Fibroblast of pulmonary artery (primary cell): ENCODE data around the gene EEFSEC.

ENCODE experiments used
- DNase-seq: peaks from one replicate; pipeline ENCODE4 v3.0.0-alpha.2; 2010; ENCODE audit warnings: low read depth
- H3K4me3 ChIP-seq: replicated peaks from 2 replicates; pipeline ENCODE4 v1.5.1; 2011; ENCODE audit warnings: low read depth, mild to moderate bottlenecking, control low read depth, low read length, moderate library complexity
- TF ChIP-seq, protein P1 (sequence below): IDR thresholded peaks from 2 replicates; pipeline ENCODE4 v1.5.1; 2011; ENCODE audit warnings: mild to moderate bottlenecking, control low read depth, low read length, inconsistent platforms; ENCODE audit errors: missing control alignments

EEFSEC gene

GRCh38 chr3:128338536-128339330 lies 185.5 kb downstream of the EEFSEC start:
- H3K4me3 ChIP-seq, result no peak overlapping the region
- TF ChIP-seq, protein P1, sequence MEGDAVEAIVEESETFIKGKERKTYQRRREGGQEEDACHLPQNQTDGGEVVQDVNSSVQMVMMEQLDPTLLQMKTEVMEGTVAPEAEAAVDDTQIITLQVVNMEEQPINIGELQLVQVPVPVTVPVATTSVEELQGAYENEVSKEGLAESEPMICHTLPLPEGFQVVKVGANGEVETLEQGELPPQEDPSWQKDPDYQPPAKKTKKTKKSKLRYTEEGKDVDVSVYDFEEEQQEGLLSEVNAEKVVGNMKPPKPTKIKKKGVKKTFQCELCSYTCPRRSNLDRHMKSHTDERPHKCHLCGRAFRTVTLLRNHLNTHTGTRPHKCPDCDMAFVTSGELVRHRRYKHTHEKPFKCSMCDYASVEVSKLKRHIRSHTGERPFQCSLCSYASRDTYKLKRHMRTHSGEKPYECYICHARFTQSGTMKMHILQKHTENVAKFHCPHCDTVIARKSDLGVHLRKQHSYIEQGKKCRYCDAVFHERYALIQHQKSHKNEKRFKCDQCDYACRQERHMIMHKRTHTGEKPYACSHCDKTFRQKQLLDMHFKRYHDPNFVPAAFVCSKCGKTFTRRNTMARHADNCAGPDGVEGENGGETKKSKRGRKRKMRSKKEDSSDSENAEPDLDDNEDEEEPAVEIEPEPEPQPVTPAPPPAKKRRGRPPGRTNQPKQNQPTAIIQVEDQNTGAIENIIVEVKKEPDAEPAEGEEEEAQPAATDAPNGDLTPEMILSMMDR, result no peak
- DNase-seq, result no peak

DNA sequence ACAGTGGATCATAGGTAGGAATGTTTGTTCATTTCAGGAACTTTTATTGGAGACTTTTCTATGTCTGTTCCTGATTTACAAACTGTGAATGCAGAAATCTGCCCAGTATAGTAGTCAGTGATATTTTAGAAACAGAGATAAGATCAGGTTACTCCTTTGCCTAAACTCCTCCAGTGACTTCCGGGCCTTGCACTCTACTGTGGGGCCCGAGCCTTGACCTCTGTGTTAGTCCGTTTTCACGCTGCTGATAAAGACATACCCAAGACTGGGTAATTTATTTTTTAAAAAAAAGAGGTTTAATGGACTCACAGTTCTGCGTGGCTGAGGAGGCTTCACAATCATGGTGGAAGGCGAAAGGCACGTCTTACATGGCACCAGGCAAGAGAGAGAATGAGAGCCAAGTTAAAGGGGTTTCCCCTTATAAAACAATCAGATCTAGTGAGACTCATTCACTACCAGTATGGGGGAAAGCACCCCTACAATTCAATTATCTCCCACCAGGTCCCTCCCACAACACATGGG lies 186.3 kb downstream of the EEFSEC start:
- H3K4me3 ChIP-seq, result no peak overlapping the region
- TF ChIP-seq, protein P1, result no peak
- no peak for DNase-seq

DNA sequence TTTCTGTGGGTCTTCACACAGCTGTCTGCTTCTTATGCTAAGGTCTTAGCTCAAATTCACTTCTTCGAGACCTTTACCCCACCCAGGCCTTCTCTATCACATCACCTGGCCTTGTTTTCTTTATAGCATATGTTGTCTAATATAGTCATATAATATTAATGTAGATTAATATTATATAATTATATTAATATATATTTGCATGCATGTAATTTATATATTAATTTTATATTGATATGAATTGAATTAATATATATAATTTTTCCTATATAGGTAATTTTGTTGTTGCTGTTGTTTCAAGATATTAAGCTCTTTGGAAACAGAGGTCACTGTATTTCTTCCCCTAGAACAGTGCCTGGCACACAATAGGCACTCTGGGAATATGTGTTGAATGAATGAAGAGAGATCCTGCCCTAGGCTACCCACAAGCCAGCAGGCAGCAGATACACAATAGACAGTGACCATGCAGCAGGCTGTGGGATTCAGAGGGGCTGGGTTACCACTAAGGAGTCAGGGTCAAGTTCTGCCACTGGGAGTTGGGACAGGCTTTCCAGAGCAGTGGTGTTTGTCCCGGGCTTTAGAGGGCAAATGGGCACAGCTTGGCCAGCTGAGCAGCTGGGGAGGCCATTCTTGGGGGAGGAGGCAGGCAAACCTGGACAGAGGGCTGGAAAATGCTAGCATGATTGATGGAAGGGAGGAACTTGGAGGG lies 187.1 kb downstream of the EEFSEC start:
- TF ChIP-seq, protein P1, result no peak
- no peak for DNase-seq
- no peak overlapping the region for H3K4me3 ChIP-seq

DNA sequence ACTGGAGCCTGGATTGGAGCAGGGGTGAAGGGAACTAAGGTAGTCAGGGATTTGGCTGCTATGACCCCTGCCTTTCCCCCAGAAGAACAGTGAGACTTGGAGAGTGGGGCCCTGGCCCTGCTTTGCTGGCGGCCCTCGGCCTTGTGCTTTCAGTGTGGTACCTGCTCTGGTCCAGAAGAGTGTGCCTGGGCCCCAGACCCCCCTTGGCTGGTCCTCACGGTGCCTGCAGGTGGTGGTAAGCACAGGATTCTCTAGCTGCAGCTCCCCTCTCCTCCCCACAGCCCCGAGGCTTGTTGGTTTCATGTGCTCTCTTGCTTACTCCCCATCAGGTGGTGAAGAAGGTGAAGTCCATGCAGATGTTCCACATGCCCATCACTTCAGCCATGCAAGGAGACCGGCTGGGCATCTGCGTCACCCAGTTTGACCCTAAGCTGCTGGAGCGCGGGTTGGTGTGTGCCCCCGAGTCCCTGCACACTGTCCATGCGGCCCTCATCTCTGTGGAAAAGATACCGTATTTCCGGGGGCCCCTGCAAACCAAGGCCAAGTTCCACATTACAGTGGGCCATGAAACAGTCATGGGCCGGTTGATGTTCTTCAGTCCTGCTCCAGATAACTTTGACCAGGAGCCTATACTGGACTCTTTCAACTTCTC lies 187.7 kb downstream of the EEFSEC start:
- H3K4me3 ChIP-seq, result no peak overlapping the region
- TF ChIP-seq, protein P1, result no peak
- DNase-seq, result no peak

DNA sequence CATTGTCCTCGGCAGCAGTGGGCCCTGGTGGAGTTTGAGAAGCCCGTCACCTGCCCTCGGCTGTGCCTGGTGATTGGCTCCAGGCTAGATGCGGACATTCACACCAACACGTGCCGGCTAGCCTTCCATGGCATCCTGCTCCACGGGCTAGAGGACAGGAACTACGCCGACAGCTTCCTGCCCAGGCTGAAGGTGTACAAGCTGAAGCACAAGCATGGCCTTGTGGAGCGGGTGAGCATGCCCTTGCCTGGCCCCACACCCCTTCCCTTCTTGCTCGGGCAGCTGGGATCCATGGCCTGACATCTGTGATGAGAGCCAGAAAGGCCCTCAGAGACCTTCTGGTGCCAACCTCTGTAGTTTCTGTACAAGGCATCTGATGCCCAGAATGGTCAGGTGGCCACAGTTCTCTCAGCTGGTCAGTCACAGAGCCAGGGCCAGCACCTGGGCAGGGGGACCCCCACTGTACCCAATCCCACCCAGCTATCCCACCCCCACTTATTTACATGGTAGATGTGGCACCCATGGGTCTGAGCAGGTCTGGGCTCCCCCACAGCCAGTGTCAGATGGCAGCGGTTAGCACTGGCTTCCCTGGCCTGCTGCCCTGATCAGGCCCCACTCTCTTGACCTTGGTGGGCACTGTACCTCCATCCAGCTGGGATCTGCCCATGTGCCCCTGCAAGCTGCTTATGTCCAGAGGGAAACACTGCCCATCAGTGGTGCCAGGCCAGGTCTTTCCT lies 188.5 kb downstream of the EEFSEC start:
- no peak for DNase-seq
- TF ChIP-seq, protein P1, result no peak
- H3K4me3 ChIP-seq, result no peak overlapping the region

- H3K4me3 ChIP-seq, result no peak overlapping the region
- TF ChIP-seq, protein P1, result no peak
- DNase-seq, result no peak
These were observed 189.5 kb downstream of the EEFSEC start for GRCh38 chr3:128342701-128343180.
